Measurements from ENCODE around the gene KCNK16. TPM values are rescaled to one million over a fixed set of nuclear protein-coding genes. Genes with fewer than 3 reads are reported as not detected.

The KCNK16 gene
- total and polyA plus RNA-seq, 2 of the 4 experiments (the other 2 are of a cell fraction): not detected

GRCh38 chr6:39365281-39366074, 43.0 kb upstream of the KCNK16 start:
- no peak overlapping the region for H2BK15ac ChIP-seq (ENCODE audit: low read depth, low read length)
- WGBS, 2 experiments (ENCODE audit: extremely low coverage in 2 of 2, insufficient read length in 1 of 2): 93% methylated on average over 3 of the region's 13 CpGs; no CpG with 5 or more reads in 1 of the 2 experiments
- no peaks in the 10 kb centered on the region for H3K9me1 ChIP-seq (ENCODE audit: insufficient read depth, low read length)
- BruUV-seq (replicated peaks): no TSS peak
- H3K4me1 ChIP-seq (ENCODE audit: control insufficient read depth, insufficient read depth, low read length): no peaks in the 10 kb centered on the region; the same call in 1 of the 2 replicates
- no peak overlapping the region for H3K14ac ChIP-seq (replicated peaks; ENCODE audit: low read depth, low read length)
- no peak overlapping the region for H3K4me2 ChIP-seq (ENCODE audit: low read depth, low read length)
- ATAC-seq (ENCODE audit: low read depth) (no peak), DNase-seq (peak; percentile 38)
- H2BK5ac ChIP-seq (ENCODE audit: low read depth, low read length, poor library complexity, severe bottlenecking): no peak overlapping the region
- no peak overlapping the region for H2AK9ac ChIP-seq (replicated peaks; ENCODE audit: low read depth, low read length, poor library complexity)
- H2AFZ ChIP-seq (replicated peaks; ENCODE audit: low read length, poor library complexity): peak overlapping the region; percentile 17
- H3K9ac ChIP-seq (ENCODE audit: low read depth, low read length): no peak overlapping the region
- no peak overlapping the region for H3K4me3 ChIP-seq (ENCODE audit: insufficient read depth, low read depth, low read length)
- H4K5ac ChIP-seq (ENCODE audit: low read depth, low read length): no peak overlapping the region
- no peak overlapping the region for H4K8ac ChIP-seq (ENCODE audit: low read depth in 2 of 2, low read length in 2 of 2)
- no peak overlapping the region for H3K4ac ChIP-seq (ENCODE audit: low read depth, low read length)
- no peak overlapping the region for H3K27ac ChIP-seq (ENCODE audit: insufficient read depth, low read length)
- no peaks in the 10 kb centered on the region for H4K20me1 ChIP-seq (ENCODE audit: insufficient read depth, low read length)
- H3K9me3 ChIP-seq (ENCODE audit: control insufficient read depth, insufficient read depth, low read length): no peaks in the 10 kb centered on the region
- H3K36me3 ChIP-seq (ENCODE audit: control insufficient read depth, insufficient read depth, low read length): no peaks in the 10 kb centered on the region
- H2AK5ac ChIP-seq (ENCODE audit: low read depth, low read length): no peak overlapping the region
- POLR2A ChIA-PET (ENCODE audit: unreplicated experiment): no interaction called here
- H4K91ac ChIP-seq (ENCODE audit: insufficient read depth, low read depth, low read length): no peak overlapping the region
- dilution Hi-C loops (cut with HindIII; ENCODE audit: low sequenced_read_pairs, unreplicated experiment) (no loop called here), in situ Hi-C loops (cut with MboI; ENCODE audit: low sequenced_read_pairs) (loop anchor here (10.0 to 25.0 kb wide), 3 partner anchors 519 to 1672 kb away; partner anchors contain the start of genes TSPO2 and UNC5CL), intact Hi-C loops (cut with micrococcal nuclease) (no loop called here)
- H3K23ac ChIP-seq (ENCODE audit: low read depth, low read length): no peak overlapping the region
- no peak overlapping the region for H2BK20ac ChIP-seq (ENCODE audit: low read depth, low read length)
- H3K18ac ChIP-seq (ENCODE audit: low read depth, low read length): no peak overlapping the region
- no peaks in the 10 kb centered on the region for H3K27me3 ChIP-seq (ENCODE audit: control insufficient read depth, insufficient read depth, low read length)
- no peak overlapping the region for H2BK120ac ChIP-seq (ENCODE audit: low read depth, low read length)
- no peak overlapping the region for H3K56ac ChIP-seq (ENCODE audit: extremely low read depth, insufficient read depth, low read length)
- CTCF ChIA-PET: no interaction called here
- no peaks in the 10 kb centered on the region for H3K79me1 ChIP-seq (ENCODE audit: low read depth in 1 of 2, low read length in 2 of 2)
- TF ChIP-seq RAD21 (IDR thresholded peaks at IDR 0.05; ENCODE audit: low read length) (no peak), RFX5 (IDR thresholded peaks at IDR 0.05; ENCODE audit: low read depth, low read length) (no peak), MXI1 (IDR thresholded peaks at IDR 0.05; ENCODE audit: borderline replicate concordance, low read depth, low read length) (no peak), MAZ (IDR thresholded peaks at IDR 0.05; ENCODE audit: borderline replicate concordance, low read depth, low read length) (no peak), RCOR1 (IDR thresholded peaks at IDR 0.05; ENCODE audit: insufficient replicate concordance, low read length) (no peak), SMC3 (IDR thresholded peaks at IDR 0.05; ENCODE audit: low read depth, low read length) (no peak), POLR2A (IDR thresholded peaks at IDR 0.05; ENCODE audit: low read depth, low read length) (no peak), FOS (IDR thresholded peaks at IDR 0.05; ENCODE audit: low read depth, low read length) (no peak; the same call in 1 of the 2 replicates), CEBPB (IDR thresholded peaks at IDR 0.05; ENCODE audit: low read depth, low read length) (no peak), NFE2L2 (IDR thresholded peaks at IDR 0.05; ENCODE audit: low read depth, low read length) (no peak), CHD1 (IDR thresholded peaks at IDR 0.05; ENCODE audit: low read depth, low read length) (no peak), BHLHE40 (IDR thresholded peaks at IDR 0.05; ENCODE audit: low read depth, low read length) (no peak)
- TF ChIP-seq, protein P1, sequence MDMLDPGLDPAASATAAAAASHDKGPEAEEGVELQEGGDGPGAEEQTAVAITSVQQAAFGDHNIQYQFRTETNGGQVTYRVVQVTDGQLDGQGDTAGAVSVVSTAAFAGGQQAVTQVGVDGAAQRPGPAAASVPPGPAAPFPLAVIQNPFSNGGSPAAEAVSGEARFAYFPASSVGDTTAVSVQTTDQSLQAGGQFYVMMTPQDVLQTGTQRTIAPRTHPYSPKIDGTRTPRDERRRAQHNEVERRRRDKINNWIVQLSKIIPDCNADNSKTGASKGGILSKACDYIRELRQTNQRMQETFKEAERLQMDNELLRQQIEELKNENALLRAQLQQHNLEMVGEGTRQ (IDR thresholded peaks at IDR 0.05; ENCODE audit: low read depth, low read length): no peak
- TF ChIP-seq, protein P2, sequence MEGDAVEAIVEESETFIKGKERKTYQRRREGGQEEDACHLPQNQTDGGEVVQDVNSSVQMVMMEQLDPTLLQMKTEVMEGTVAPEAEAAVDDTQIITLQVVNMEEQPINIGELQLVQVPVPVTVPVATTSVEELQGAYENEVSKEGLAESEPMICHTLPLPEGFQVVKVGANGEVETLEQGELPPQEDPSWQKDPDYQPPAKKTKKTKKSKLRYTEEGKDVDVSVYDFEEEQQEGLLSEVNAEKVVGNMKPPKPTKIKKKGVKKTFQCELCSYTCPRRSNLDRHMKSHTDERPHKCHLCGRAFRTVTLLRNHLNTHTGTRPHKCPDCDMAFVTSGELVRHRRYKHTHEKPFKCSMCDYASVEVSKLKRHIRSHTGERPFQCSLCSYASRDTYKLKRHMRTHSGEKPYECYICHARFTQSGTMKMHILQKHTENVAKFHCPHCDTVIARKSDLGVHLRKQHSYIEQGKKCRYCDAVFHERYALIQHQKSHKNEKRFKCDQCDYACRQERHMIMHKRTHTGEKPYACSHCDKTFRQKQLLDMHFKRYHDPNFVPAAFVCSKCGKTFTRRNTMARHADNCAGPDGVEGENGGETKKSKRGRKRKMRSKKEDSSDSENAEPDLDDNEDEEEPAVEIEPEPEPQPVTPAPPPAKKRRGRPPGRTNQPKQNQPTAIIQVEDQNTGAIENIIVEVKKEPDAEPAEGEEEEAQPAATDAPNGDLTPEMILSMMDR (conservative IDR thresholded peaks at IDR 0.05; ENCODE audit: low read depth, low read length): no peak
- TF ChIP-seq, protein P3, sequence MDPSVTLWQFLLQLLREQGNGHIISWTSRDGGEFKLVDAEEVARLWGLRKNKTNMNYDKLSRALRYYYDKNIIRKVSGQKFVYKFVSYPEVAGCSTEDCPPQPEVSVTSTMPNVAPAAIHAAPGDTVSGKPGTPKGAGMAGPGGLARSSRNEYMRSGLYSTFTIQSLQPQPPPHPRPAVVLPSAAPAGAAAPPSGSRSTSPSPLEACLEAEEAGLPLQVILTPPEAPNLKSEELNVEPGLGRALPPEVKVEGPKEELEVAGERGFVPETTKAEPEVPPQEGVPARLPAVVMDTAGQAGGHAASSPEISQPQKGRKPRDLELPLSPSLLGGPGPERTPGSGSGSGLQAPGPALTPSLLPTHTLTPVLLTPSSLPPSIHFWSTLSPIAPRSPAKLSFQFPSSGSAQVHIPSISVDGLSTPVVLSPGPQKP (IDR thresholded peaks at IDR 0.05; ENCODE audit: borderline replicate concordance, low read depth, low read length): no peak

Measured in IMR-90 (cell line).